SU-DHL-6 (cell line): ENCODE data around the gene ARHGDIA.

Source experiments
- H2AFZ ChIP-seq: fragments of 200-600 bp; sonication (generic); 2 replicates; pipeline ENCODE4 v1.6.1; 2014; ENCODE audit warnings: low read depth, mild to moderate bottlenecking, moderate library complexity, mixed read lengths, antibody characterized with exemption, low read length; ENCODE audit not compliant: severe bottlenecking
- H3F3A ChIP-seq: fragments of 200-600 bp; shearing (Covaris generic); 2 replicates; pipeline ENCODE4 v1.6.0; 2016; ENCODE audit warnings: antibody characterized with exemption, mild to moderate bottlenecking; ENCODE audit not compliant: insufficient read depth
- H3K27ac ChIP-seq: fragments of 200-600 bp; sonication (generic); 2 replicates; pipeline ENCODE4 v1.5.1; 2016; ENCODE audit warnings: low read depth, mild to moderate bottlenecking, low read length, moderate library complexity, mixed read lengths
- H3K27me3 ChIP-seq: fragments of 200-600 bp; sonication (generic), shearing (Covaris generic); 2 replicates; pipeline ENCODE4 v1.6.0; 2014; ENCODE audit warnings: mild to moderate bottlenecking, low read length
- H3K36me3 ChIP-seq: fragments of 200-600 bp; sonication (generic); 2 replicates; pipeline ENCODE4 v1.6.1; 2014; ENCODE audit warnings: mild to moderate bottlenecking, low read length, mixed read lengths
- H3K4me2 ChIP-seq: fragments of 300-600, 200-600 bp; shearing (Covaris generic), sonication (generic); 2 replicates; pipeline ENCODE4 v1.6.0; 2014; ENCODE audit warnings: low read length, low read depth, mild to moderate bottlenecking; ENCODE audit not compliant: poor library complexity, severe bottlenecking
- H3K4me3 ChIP-seq: fragments of 200-600 bp; sonication (generic); 2 replicates; pipeline ENCODE4 v1.5.1; 2014; ENCODE audit warnings: antibody characterized with exemption, low read length, mild to moderate bottlenecking, mixed read lengths; ENCODE audit not compliant: insufficient read depth, poor library complexity, severe bottlenecking
- H3K79me2 ChIP-seq: fragments of 200-600 bp; sonication (generic); 2 replicates; pipeline ENCODE4 v1.6.1; 2014; ENCODE audit warnings: mild to moderate bottlenecking, low read length, moderate library complexity; ENCODE audit not compliant: insufficient read depth
- H3K9ac ChIP-seq: fragments of 200-600 bp; sonication (generic); 2 replicates; pipeline ENCODE4 v1.7.0; 2014; ENCODE audit warnings: mild to moderate bottlenecking, low read length
- H3K9me2 ChIP-seq: fragments of 200-600 bp; sonication (generic); replicated peaks from 2 replicates; pipeline ENCODE4 v1.6.1; 2014; ENCODE audit warnings: low read length; ENCODE audit not compliant: insufficient read depth
- H3K9me3 ChIP-seq: fragments of 200-600 bp; sonication (generic); 2 replicates; pipeline ENCODE4 v1.6.1; 2014; ENCODE audit warnings: low read length, mixed read lengths; ENCODE audit not compliant: insufficient read depth
- H4K20me1 ChIP-seq: fragments of 200-600 bp; sonication (generic); 2 replicates; pipeline ENCODE4 v1.6.1; 2014; ENCODE audit warnings: low read depth, mild to moderate bottlenecking, antibody characterized with exemption, low read length, moderate library complexity, mixed read lengths
- EZH2phosphoT487 ChIP-seq: fragments of 200-600 bp; sonication (generic), shearing (Covaris generic); conservative IDR thresholded peaks from 2 replicates; pipeline ENCODE4 v1.6.1; 2018; ENCODE audit warnings: mild to moderate bottlenecking, antibody characterized with exemption, low read length, moderate library complexity, mixed read lengths
- TF ChIP-seq, protein P1 (sequence below): fragments of 200-600 bp; sonication (generic); IDR thresholded peaks from one replicate; pipeline ENCODE4 v1.5.1; 2017; ENCODE audit warnings: antibody characterized with exemption, mild to moderate bottlenecking, low read length, moderate library complexity; ENCODE audit not compliant: insufficient read depth, poor library complexity, severe bottlenecking

Gene ARHGDIA

DNA sequence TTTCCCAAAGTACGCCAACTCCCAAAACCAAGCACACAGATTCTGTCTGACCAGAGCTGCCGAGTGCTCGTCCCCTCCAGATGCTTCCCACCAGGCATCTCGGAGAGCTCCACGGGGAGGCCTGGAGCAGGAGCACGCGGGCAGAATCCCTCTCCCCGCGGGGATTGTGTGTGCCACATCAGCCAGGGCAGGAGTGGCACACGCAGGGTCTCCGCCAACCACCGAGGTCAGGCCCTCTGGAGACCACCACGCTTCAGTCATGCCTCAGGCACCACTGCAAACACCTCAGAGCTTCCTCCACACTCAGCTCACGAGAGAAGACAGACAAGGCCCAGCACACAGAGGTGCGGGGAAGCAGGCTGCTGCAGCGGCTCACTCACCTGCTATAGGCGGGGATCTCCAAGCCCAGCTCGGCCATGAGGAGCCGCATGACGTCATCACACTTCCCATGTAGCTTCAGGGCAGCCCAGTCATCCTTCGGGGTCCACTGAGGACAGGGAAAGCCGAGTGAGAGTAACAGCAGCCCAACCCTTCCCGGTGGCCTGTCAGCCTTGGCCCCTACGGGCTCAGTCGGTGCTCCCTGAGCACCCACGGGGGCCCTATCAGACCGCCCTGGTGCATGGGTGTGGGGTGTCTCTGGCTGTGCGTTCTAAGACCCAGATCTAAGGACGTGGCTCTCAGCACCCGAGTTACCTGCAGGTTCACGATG is 42.4 kb upstream of the ARHGDIA start:
- H3K9ac ChIP-seq = no peak overlapping the region
- H3F3A ChIP-seq = peaks cover 5% of the 10 kb centered on the region; the same call in 1 of the 2 replicates
- no peak overlapping the region for H3K4me2 ChIP-seq
- H3K27ac ChIP-seq = no peak overlapping the region
- H3K9me2 ChIP-seq = no peaks in the 10 kb centered on the region
- H3K36me3 ChIP-seq = no peaks in the 10 kb centered on the region
- TF ChIP-seq, protein P1, sequence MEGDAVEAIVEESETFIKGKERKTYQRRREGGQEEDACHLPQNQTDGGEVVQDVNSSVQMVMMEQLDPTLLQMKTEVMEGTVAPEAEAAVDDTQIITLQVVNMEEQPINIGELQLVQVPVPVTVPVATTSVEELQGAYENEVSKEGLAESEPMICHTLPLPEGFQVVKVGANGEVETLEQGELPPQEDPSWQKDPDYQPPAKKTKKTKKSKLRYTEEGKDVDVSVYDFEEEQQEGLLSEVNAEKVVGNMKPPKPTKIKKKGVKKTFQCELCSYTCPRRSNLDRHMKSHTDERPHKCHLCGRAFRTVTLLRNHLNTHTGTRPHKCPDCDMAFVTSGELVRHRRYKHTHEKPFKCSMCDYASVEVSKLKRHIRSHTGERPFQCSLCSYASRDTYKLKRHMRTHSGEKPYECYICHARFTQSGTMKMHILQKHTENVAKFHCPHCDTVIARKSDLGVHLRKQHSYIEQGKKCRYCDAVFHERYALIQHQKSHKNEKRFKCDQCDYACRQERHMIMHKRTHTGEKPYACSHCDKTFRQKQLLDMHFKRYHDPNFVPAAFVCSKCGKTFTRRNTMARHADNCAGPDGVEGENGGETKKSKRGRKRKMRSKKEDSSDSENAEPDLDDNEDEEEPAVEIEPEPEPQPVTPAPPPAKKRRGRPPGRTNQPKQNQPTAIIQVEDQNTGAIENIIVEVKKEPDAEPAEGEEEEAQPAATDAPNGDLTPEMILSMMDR = no peak
- no peak for TF ChIP-seq EZH2phosphoT487
- H3K4me3 ChIP-seq = no peak overlapping the region
- H4K20me1 ChIP-seq = no peaks in the 10 kb centered on the region
- H3K79me2 ChIP-seq = peaks cover 30% of the 10 kb centered on the region
- H3K9me3 ChIP-seq = no peaks in the 10 kb centered on the region
- H2AFZ ChIP-seq = no peak overlapping the region
- no peaks in the 10 kb centered on the region for H3K27me3 ChIP-seq

DNA sequence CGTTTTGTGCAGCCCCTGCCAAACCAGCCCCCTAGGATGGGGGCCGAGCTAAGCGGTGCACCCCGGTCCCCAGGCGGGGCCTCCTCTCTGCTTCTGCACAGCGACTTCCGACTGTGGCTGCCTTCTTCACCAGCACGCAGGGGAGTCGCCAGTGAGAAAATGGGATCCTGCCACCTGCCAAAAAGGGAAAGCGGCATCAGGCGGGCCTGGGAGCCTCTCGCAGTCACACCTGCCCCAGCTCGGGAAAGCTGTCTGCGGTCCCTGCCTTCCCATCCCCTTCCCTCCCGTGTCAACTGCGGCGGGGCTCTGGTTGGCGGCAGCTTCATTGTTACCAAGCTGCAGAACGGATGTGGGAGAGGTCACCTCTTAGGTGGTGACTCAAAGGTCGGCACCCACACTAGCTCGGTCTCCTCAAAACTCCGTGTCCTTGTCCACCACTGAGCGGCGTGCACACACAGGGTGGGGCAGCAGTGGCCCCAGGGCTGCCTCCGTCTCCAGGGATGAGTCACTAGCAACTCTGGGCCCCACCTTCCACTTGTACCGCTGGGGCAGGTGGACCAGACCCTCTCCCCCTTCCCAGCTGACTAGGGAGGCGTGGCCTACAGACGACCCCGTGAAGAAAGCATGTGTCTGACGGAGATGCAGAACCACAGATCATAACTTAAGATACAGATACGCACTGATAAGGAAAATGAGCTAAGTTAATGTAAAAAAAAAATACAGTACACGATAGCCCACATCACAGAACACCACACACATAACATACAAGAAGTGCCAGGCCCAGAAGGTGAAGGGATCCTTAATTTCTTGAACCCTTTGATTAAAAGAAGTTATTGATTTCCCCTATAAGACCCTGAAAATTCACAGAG is 41.5 kb upstream of the ARHGDIA start:
- H3K27ac ChIP-seq = no peak overlapping the region
- H3K79me2 ChIP-seq = peaks cover 30% of the 10 kb centered on the region
- no peaks in the 10 kb centered on the region for H3K9me2 ChIP-seq
- H3K27me3 ChIP-seq = no peaks in the 10 kb centered on the region
- peaks cover 5% of the 10 kb centered on the region; the same call in 1 of the 2 replicates for H3F3A ChIP-seq
- H3K9ac ChIP-seq = no peak overlapping the region
- no peak overlapping the region for H3K4me2 ChIP-seq
- H2AFZ ChIP-seq = no peak overlapping the region
- no peak for TF ChIP-seq EZH2phosphoT487
- TF ChIP-seq, protein P1 = no peak
- H3K9me3 ChIP-seq = no peaks in the 10 kb centered on the region
- H3K4me3 ChIP-seq = no peak overlapping the region
- no peaks in the 10 kb centered on the region for H3K36me3 ChIP-seq
- H4K20me1 ChIP-seq = no peaks in the 10 kb centered on the region

DNA sequence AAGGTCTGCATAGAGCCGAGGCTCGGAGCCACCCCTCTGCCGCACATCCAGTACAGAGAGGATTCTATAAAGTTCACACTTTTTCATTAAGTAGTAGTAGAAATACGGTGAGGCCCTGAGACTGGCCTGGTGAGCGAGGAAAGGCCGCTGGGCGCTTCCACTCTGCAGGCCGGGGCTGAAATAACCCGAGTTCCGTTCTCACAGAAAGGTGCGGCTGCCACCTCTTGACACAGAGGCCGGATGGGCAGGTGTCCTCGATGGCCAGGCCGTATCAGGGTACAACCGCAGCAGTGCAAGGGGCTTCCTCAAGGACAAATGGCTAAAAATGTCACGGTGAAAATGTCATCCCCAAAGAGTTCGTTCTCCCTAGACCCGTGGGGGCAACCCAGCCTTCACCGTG is 40.8 kb upstream of the ARHGDIA start:
- no peaks in the 10 kb centered on the region for H3K9me3 ChIP-seq
- no peak overlapping the region for H3K4me3 ChIP-seq
- no peaks in the 10 kb centered on the region for H3K9me2 ChIP-seq
- no peaks in the 10 kb centered on the region for H4K20me1 ChIP-seq
- TF ChIP-seq, protein P1 = no peak
- TF ChIP-seq EZH2phosphoT487 = no peak
- H3K79me2 ChIP-seq = peaks cover 23% of the 10 kb centered on the region
- H2AFZ ChIP-seq = no peak overlapping the region
- no peaks in the 10 kb centered on the region for H3K27me3 ChIP-seq
- H3K27ac ChIP-seq = no peak overlapping the region
- H3K9ac ChIP-seq = no peak overlapping the region
- peak overlapping the region; percentile 22 for H3K4me2 ChIP-seq
- peaks cover 5% of the 10 kb centered on the region; the same call in 1 of the 2 replicates for H3F3A ChIP-seq
- H3K36me3 ChIP-seq = no peaks in the 10 kb centered on the region
